ENCODE measurements around the gene OBSL1.

DNA sequence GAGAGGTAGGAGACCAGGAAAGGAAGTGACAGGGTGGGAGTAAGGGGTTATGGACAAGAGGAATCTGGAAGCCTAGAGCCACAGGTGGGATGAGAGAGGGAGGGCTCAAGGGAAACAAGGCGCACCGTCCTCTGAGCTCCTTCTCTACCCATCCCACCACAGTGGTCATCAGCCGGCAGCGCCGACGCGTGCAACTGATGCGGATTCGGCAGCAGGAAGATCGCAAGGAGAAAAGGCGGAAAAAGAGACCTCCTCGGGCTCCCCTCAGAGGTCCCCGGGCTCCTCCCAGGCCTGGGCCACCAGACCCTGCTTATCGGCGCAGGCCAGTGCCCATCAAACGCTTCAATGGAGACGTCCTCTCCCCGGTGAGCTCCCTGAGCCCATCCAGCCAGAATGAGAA is 22.3 kb downstream of the OBSL1 start:
- TF ChIP-seq, protein P1, sequence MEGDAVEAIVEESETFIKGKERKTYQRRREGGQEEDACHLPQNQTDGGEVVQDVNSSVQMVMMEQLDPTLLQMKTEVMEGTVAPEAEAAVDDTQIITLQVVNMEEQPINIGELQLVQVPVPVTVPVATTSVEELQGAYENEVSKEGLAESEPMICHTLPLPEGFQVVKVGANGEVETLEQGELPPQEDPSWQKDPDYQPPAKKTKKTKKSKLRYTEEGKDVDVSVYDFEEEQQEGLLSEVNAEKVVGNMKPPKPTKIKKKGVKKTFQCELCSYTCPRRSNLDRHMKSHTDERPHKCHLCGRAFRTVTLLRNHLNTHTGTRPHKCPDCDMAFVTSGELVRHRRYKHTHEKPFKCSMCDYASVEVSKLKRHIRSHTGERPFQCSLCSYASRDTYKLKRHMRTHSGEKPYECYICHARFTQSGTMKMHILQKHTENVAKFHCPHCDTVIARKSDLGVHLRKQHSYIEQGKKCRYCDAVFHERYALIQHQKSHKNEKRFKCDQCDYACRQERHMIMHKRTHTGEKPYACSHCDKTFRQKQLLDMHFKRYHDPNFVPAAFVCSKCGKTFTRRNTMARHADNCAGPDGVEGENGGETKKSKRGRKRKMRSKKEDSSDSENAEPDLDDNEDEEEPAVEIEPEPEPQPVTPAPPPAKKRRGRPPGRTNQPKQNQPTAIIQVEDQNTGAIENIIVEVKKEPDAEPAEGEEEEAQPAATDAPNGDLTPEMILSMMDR (conservative IDR thresholded peaks at IDR 0.05; ENCODE audit: low read length): no peak
- TF ChIP-seq EZH2phosphoT487 (IDR thresholded peaks at IDR 0.05; ENCODE audit: borderline replicate concordance): no peak
